Endodermal cell (in vitro differentiated cells): ENCODE results near the gene NEMP2. TPM values are rescaled to one million over a fixed set of nuclear protein-coding genes. Genes with fewer than 3 reads are reported as not detected.

ENCODE experiments used
- DNase-seq: peaks from one replicate; pipeline ENCODE4 v3.0.0-alpha.2; 2017
- H3K27ac ChIP-seq: 2 replicates; pipeline ENCODE4 v1.5.1; 2013; ENCODE audit warnings: mild to moderate bottlenecking, low read depth, low read length, moderate library complexity
- H3K27me3 ChIP-seq: 2 replicates; pipeline ENCODE4 v1.6.1; 2013; ENCODE audit warnings: mild to moderate bottlenecking, low read length, moderate library complexity; ENCODE audit not compliant: insufficient read depth, control insufficient read depth, poor library complexity, severe bottlenecking
- H3K36me3 ChIP-seq: 2 replicates; pipeline ENCODE4 v1.7.0; 2013; ENCODE audit warnings: mild to moderate bottlenecking, low read length, moderate library complexity; ENCODE audit not compliant: control insufficient read depth, insufficient read depth
- H3K4me1 ChIP-seq: one replicate; pipeline ENCODE4 v1.7.0; 2013; ENCODE audit warnings: low read length; ENCODE audit not compliant: control insufficient read depth, insufficient read depth
- H3K4me3 ChIP-seq: 2 replicates; pipeline ENCODE4 v1.5.1; 2013; ENCODE audit warnings: mild to moderate bottlenecking, low read length, moderate library complexity
- H3K9ac ChIP-seq: 2 replicates; pipeline ENCODE4 v1.6.1; 2013; ENCODE audit warnings: mild to moderate bottlenecking, low read length, moderate library complexity; ENCODE audit not compliant: poor library complexity, severe bottlenecking; ENCODE audit errors: extremely low read depth
- H3K9me3 ChIP-seq: 2 replicates; pipeline ENCODE4 v1.6.1; 2013; ENCODE audit warnings: mild to moderate bottlenecking, low read length, moderate library complexity; ENCODE audit not compliant: control insufficient read depth
- H3K27ac Mint-ChIP-seq: 2 replicates; pipeline ENCODE4 v1.8.0; 2020; ENCODE audit warnings: mixed read lengths
- H3K27me3 Mint-ChIP-seq: 2 replicates; pipeline ENCODE4 v1.8.0; 2021; ENCODE audit warnings: mild to moderate bottlenecking, mixed read lengths; ENCODE audit not compliant: insufficient read depth
- H3K36me3 Mint-ChIP-seq: 2 replicates; pipeline ENCODE4 v1.8.0; 2020; ENCODE audit warnings: low read depth, mixed read lengths
- H3K4me1 Mint-ChIP-seq: 2 replicates; pipeline ENCODE4 v1.8.0; 2020; ENCODE audit warnings: mixed read lengths
- H3K4me3 Mint-ChIP-seq: 2 replicates; pipeline ENCODE4 v1.8.0; 2020; ENCODE audit warnings: mild to moderate bottlenecking, moderate library complexity, mixed read lengths
- H3K9me3 Mint-ChIP-seq: 2 replicates; pipeline ENCODE4 v1.8.0; 2020; ENCODE audit warnings: mild to moderate bottlenecking, mixed read lengths
- CTCF ChIP-seq: fragments of 200-600 bp; sonication (generic); conservative IDR thresholded peaks from 2 replicates; pipeline ENCODE4 v1.5.0; 2021; ENCODE audit warnings: antibody characterized with exemption, mild to moderate bottlenecking
- WGBS, 2 experiments: methylation state at CpG; one replicate each; pipeline versions ENCODE4 v1.1.5 to v1.1.7; 2013; ENCODE audit warnings: missing lambda C conversion rate in 2 of 2, mixed read lengths in 1 of 2; ENCODE audit not compliant: insufficient coverage in 1 of 2, insufficient read length in 1 of 2; 5-methylcytosine and 5-hydroxymethylcytosine counted together
- total RNA-seq, 2 donors: library from RNA; stranded (reverse); fragmentation: NEBNext Ultra II Directional in 1 of 2; extraction: Animal tissue kit (Norgen Biotek cat#: 25700) in 1 of 2; gene quantifications; 2 replicates in 1 of 2; 3 replicates in 1 of 2; pipeline ENCODE4 v1.2.1, GENCODE V29; 2021

The NEMP2 gene
- total RNA-seq, 2 donors from 2014 or later = 7.2 to 11.3 TPM

DNA sequence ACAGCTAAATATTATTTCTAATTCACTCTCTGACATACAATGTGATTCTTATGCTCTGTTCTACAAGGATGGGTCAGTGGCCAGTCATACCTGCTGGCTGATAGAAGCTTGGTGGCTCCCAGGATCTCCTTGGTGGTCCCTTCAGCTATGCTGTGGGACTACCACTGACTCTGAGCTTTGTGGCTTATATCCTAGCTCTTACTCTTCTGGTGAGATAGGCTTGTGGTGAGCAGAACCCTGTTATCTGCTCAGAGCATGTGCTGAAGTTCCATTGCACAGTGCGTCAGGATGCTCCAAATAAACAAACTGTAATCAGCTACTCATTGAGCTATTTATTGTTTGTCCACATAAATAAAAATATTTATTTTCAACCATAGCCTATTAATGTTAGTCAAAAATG, 74.6 kb downstream of the NEMP2 start:
- H3K36me3 Mint-ChIP-seq = no peaks in the 10 kb centered on the region

DNA sequence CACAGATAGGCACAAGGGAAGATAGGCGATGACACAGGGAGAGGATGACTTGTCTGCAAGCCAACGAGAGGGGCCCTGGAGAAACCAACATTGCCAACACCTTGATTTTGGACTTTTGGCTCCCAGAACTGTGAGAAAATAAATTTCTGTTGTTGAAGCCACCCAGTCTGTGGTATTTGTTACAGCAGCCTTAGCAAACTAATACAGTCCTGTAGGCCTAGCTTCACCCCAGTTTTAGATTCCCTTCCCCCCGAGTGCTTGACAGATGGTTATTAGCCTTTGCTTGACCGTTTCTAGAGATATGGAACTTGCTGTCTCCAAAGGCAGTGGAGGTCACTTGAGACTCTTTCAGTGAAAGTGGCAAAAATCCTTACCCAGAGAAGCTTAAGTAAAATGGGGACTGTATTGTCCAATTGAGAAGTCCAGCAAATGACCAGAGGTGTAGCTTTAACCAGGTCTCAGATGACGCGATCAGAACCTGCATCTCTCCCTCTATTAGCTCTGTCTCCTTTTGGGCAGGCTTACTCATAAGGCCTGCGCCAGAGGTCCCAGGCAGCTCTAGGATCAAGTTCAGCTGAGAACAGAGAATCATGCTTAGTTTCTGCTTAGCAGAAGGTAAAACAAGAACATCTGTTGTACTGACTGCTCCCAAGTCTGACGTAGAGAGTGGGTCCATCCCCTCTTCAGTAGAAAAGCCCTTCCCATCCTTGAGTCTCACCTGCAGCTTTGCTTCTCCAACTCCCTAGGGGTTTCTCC, 76.0 kb downstream of the NEMP2 start:
- no peak for TF ChIP-seq CTCF
- Histone ChIP-seq H3K9ac (no peak overlapping the region), H3K4me3 (no peak overlapping the region), H3K27me3 (no peaks in the 10 kb centered on the region), H3K9me3 (no peaks in the 10 kb centered on the region), H3K4me1 (no peaks in the 10 kb centered on the region), H3K27ac (no peak overlapping the region), H3K36me3 (no peaks in the 10 kb centered on the region)
- Mint-ChIP-seq H3K4me1 (no peaks in the 10 kb centered on the region), H3K9me3 (no peaks in the 10 kb centered on the region), H3K27ac (no peak overlapping the region), H3K36me3 (no peaks in the 10 kb centered on the region), H3K27me3 (no peaks in the 10 kb centered on the region), H3K4me3 (no peak overlapping the region)
- no peak for DNase-seq
- 90 to 94% methylated on average over 7 to 8 of the region's 8 CpGs for WGBS, 2 experiments

More for the DNA sequence above, 74.6 kb downstream of the NEMP2 start:
- Mint-ChIP-seq H3K27me3 (no peaks in the 10 kb centered on the region), H3K9me3 (no peaks in the 10 kb centered on the region), H3K4me3 (no peak overlapping the region), H3K27ac (no peak overlapping the region), H3K4me1 (no peaks in the 10 kb centered on the region)
- H3K27ac ChIP-seq = no peak overlapping the region
- no peaks in the 10 kb centered on the region for H3K36me3 ChIP-seq
- no peak overlapping the region for H3K9ac ChIP-seq
- no peaks in the 10 kb centered on the region for H3K9me3 ChIP-seq
- no peak for TF ChIP-seq CTCF
- H3K27me3 ChIP-seq = no peaks in the 10 kb centered on the region
- DNase-seq = no peak
- H3K4me3 ChIP-seq = no peak overlapping the region
- WGBS, 2 experiments = 92% methylated on average over 1 of the region's 1 CpG; no CpG with 5 or more reads in 1 of the 2 experiments
- no peaks in the 10 kb centered on the region for H3K4me1 ChIP-seq

DNA sequence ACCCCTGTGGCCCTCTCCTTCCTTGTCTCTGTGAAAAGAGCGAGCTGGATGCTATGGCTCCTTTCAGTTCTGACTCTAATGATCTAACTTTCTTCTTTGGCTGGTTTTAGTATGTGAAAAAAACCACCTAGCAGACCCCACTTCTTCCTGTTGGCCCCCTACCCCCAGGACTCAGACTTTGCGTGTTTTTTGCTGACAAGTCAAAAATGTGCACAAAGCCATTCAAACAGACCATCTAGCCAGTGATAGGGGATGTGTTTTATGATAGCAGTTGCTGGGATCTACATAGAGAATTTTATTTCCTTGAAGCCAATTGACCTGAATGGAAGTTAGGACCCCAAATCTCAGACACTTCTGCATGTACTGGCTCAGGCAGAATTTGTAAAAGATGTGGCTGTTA, 77.3 kb downstream of the NEMP2 start:
- H3K9me3 Mint-ChIP-seq = no peaks in the 10 kb centered on the region

More for the DNA sequence above, 77.3 kb downstream of the NEMP2 start:
- Histone ChIP-seq H3K27me3 (no peaks in the 10 kb centered on the region), H3K36me3 (no peaks in the 10 kb centered on the region), H3K4me1 (no peaks in the 10 kb centered on the region), H3K9me3 (no peaks in the 10 kb centered on the region), H3K9ac (no peak overlapping the region), H3K4me3 (no peak overlapping the region), H3K27ac (no peak overlapping the region)
- Mint-ChIP-seq H3K36me3 (no peaks in the 10 kb centered on the region), H3K27ac (no peak overlapping the region), H3K4me1 (no peaks in the 10 kb centered on the region), H3K4me3 (no peak overlapping the region), H3K27me3 (no peaks in the 10 kb centered on the region)
- no peak for DNase-seq
- TF ChIP-seq CTCF = no peak
- 96% methylated on average over 2 of the region's 2 CpGs; no CpG with 5 or more reads in 1 of the 2 experiments for WGBS, 2 experiments
